Activated naive CD4-positive, alpha-beta T cell treated with anti-CD3 and anti-CD28 coated beads, Interleukin-2, amount 10 ng/mL, durations not matched to agents 7 days and 5 days (primary cell): ENCODE measurements around the gene STRN4.
A peak's percentile ranks its signal among the peaks of the same experiment; 100 is the strongest.

Experiments
- CTCF ChIA-PET: fragments of 350-600 bp; sonication (Branson Sonifier 250); formaldehyde crosslinking; loops from one replicate; lab custom pipeline; 2021; ENCODE audit warnings: antibody characterized with exemption; lab: Charles Lee
- DNase-seq: peaks from one replicate; pipeline ENCODE4 v3.0.0-alpha.2; 2020
- H3K27ac Mint-ChIP-seq: one replicate; pipeline ENCODE4 v1.8.0; 2021; ENCODE audit warnings: mild to moderate bottlenecking, moderate library complexity, mixed read lengths
- H3K27me3 Mint-ChIP-seq: one replicate; pipeline ENCODE4 v1.8.0; 2021; ENCODE audit warnings: mild to moderate bottlenecking, mixed read lengths
- H3K36me3 Mint-ChIP-seq: one replicate; pipeline ENCODE4 v1.8.0; 2021; ENCODE audit warnings: mixed read lengths
- H3K4me1 Mint-ChIP-seq: one replicate; pipeline ENCODE4 v1.8.0; 2021; ENCODE audit warnings: mixed read lengths
- H3K4me3 Mint-ChIP-seq: one replicate; pipeline ENCODE4 v1.8.0; 2021; ENCODE audit warnings: mild to moderate bottlenecking, moderate library complexity, mixed read lengths
- H3K9me3 Mint-ChIP-seq: one replicate; pipeline ENCODE4 v1.8.0; 2021; ENCODE audit warnings: mixed read lengths

STRN4 gene

DNA sequence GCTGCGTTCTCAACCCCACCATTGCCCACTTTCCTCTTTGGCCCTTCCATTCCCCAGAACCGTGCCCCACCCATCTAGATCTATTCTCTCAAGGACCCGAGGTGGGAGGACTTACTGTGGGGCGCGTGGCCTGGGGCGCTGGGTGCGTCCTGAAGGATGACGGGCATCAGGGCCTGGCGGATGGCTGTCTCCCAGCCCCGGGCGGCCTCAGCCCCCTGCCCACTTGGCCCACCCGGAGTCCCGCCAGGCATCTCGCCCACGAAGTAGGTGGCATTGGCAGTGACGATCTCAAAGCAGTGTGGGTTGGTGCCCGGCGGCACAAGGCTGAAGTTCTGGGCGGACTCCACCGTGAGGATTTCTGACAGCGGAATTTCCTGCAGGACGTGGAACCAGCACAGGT is 52.5 kb downstream of the STRN4 start:
- Mint-ChIP-seq H3K4me1 (no peaks in the 10 kb centered on the region), H3K36me3 (peaks cover 82% of the 10 kb centered on the region), H3K27ac (no peak overlapping the region), H3K4me3 (no peak overlapping the region), H3K27me3 (no peaks in the 10 kb centered on the region), H3K9me3 (no peaks in the 10 kb centered on the region)
- CTCF ChIA-PET, result no interaction called here
- DNase-seq, result no peak

DNA sequence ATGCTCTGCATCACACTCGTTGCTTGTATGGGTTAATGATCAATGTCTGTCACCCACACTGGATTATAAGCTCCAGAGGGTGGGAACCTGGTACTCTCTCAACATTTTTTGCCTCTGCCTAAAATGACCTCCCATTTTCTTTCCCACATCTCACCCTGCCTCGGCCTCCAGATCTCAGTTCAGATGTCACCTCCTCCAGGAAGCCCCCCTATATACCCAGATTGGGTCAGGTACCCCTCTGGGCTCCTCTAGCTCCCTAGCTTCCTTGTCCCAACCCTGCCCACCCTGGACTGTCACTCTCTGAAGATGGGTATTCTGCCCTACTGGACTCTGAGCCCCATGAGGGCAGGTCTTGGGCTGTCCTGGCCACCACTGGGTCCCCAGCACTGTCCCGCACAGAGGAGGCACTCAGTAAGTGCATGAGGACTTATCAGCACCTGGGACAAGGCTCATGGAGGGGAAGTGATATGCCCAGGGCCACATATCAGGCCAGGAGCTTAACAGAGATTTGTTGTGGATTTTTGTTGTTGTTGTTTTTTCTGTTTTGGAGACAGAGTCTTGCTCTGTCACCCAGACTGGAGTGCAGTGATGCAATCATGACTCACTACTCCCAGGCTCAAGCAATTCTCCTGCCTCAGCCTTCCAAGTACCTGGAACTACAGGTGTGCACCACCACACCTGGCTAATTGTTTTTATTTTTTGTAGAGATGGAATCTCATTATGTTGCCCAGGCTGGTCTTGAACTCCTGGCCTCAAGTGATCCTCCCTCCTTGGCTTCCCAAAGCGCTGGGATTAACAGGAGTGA is 53.1 kb downstream of the STRN4 start:
- Mint-ChIP-seq H3K27ac (no peak overlapping the region), H3K27me3 (no peaks in the 10 kb centered on the region), H3K4me3 (no peak overlapping the region), H3K36me3 (peaks cover 78% of the 10 kb centered on the region), H3K4me1 (no peaks in the 10 kb centered on the region), H3K9me3 (no peaks in the 10 kb centered on the region)
- no peak for DNase-seq
- CTCF ChIA-PET, result no interaction called here

- no peaks in the 10 kb centered on the region for H3K9me3 Mint-ChIP-seq
- peaks cover 77% of the 10 kb centered on the region for H3K36me3 Mint-ChIP-seq
- no peak overlapping the region for H3K27ac Mint-ChIP-seq
- H3K4me1 Mint-ChIP-seq, result no peaks in the 10 kb centered on the region
- CTCF ChIA-PET, result interaction anchor here (1.3 to 2.0 kb wide), 3 partner anchors 13 to 79 kb away, joined by 4 to 6 read pairs (median 4); no protein-coding TSS in a partner anchor
- H3K27me3 Mint-ChIP-seq, result no peaks in the 10 kb centered on the region
- no peak for DNase-seq
- H3K4me3 Mint-ChIP-seq, result no peak overlapping the region
These were observed 54.3 kb downstream of the STRN4 start for GRCh38 chr19:46691948-46692347.

DNA sequence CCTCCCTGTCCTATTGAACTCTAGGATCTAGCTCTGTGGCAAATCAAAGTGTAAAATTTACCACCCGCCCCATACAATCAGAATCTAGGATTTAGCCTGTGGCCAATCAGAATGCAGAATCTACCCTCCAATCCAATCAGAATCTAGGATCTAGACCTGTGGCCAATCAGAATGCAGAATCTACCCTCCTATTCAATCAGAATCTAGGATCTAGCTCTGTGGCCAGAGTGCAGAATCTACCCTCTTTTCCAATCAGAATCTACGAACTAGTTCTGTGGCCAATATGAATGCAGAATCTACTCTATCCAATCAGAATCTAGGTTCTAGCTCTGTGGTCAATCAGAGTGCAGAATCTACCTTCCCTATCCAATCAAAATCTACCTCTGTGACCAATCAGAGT is 55.1 kb downstream of the STRN4 start:
- no peak for DNase-seq
- Mint-ChIP-seq H3K9me3 (no peaks in the 10 kb centered on the region), H3K4me3 (no peak overlapping the region), H3K27ac (peak overlapping the region; percentile 7), H3K36me3 (peaks cover 74% of the 10 kb centered on the region), H3K27me3 (no peaks in the 10 kb centered on the region), H3K4me1 (no peaks in the 10 kb centered on the region)
- CTCF ChIA-PET, result interaction anchor here (1.0 to 2.0 kb wide), 6 partner anchors 14 to 78 kb away, joined by 3 to 6 read pairs (median 4); no protein-coding TSS in a partner anchor

DNA sequence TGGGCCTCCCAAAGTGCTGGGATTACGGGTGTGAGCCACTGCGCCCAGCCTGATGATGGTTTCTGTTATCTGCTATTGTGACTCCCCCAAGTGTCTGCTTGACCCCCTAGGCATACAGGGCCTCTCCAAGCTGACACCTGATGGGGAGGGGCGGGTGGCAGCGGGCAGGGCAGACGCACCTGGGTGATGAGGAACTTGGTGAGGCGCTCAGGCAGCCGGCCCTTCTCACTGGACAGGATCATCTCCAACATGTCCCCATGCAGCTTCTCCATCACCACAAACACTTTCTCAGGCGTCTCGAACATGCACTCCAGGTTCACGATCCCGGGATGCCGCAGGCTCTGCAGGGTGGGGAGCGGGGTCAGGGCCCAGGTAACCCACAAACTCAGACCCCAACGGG is 56.9 kb downstream of the STRN4 start:
- Mint-ChIP-seq H3K36me3 (peaks cover 76% of the 10 kb centered on the region), H3K4me1 (no peaks in the 10 kb centered on the region), H3K27me3 (no peaks in the 10 kb centered on the region), H3K27ac (no peak overlapping the region), H3K4me3 (no peak overlapping the region), H3K9me3 (no peaks in the 10 kb centered on the region)
- DNase-seq, result no peak
- CTCF ChIA-PET, result no interaction called here

- CTCF ChIA-PET, result interaction anchor here (1.0 to 1.2 kb wide), 2 partner anchors 25 to 42 kb away, joined by 3 to 4 read pairs; no protein-coding TSS in a partner anchor
These were observed 58.7 kb downstream of the STRN4 start for GRCh38 chr19:46687438-46688145.

GRCh38 chr19:46685189-46685588 is 61.1 kb downstream of the STRN4 start:
- no peak overlapping the region for H3K27ac Mint-ChIP-seq
- no peaks in the 10 kb centered on the region for H3K4me1 Mint-ChIP-seq
- no peaks in the 10 kb centered on the region for H3K27me3 Mint-ChIP-seq
- H3K9me3 Mint-ChIP-seq, result no peaks in the 10 kb centered on the region
- peaks cover 57% of the 10 kb centered on the region for H3K36me3 Mint-ChIP-seq
- H3K4me3 Mint-ChIP-seq, result no peak overlapping the region
- no peak for DNase-seq
- CTCF ChIA-PET, result no interaction called here

More at GRCh38 chr19:46687438-46688145, 58.7 kb downstream of the STRN4 start:
- Mint-ChIP-seq H3K27me3 (no peaks in the 10 kb centered on the region), H3K4me3 (no peak overlapping the region), H3K27ac (peak overlapping the region; percentile 42), H3K36me3 (peaks cover 68% of the 10 kb centered on the region), H3K9me3 (no peaks in the 10 kb centered on the region), H3K4me1 (no peaks in the 10 kb centered on the region)
- DNase-seq, result no peak

DNA sequence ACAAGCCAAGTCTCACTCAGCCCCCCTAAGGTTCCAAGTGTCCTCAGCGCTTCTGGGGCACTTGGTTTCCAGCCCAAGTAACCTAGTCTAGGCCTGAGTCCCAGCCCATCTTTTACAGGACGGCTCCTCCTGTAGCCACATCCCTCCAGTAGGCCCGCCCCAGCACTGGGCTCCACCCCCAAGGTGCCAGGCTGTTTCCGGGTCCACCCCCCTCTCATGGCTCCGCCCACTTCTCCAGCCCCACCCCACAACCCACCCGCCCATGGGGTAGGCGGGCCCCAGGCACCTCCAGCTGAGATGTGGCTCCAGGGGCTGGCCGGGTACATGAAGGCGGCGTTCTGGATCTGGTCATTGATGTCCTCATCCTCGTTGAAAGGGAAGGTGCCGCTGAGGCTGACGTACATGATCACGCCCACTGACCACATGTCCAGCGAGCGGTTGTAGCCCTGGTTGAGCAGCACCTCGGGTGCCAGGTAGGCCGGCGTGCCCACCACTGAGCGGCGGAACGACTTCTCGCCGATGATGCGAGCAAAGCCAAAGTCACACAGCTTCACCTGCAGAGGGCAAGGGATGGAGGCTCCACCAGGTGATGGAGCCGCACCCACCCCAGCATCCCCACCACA is 68.0 kb downstream of the STRN4 start:
- no peak overlapping the region for H3K27ac Mint-ChIP-seq
- CTCF ChIA-PET, result no interaction called here
- H3K4me1 Mint-ChIP-seq, result peaks cover 11% of the 10 kb centered on the region
- H3K9me3 Mint-ChIP-seq, result no peaks in the 10 kb centered on the region
- DNase-seq, result peak; percentile 74
- no peak overlapping the region for H3K4me3 Mint-ChIP-seq
- H3K27me3 Mint-ChIP-seq, result no peaks in the 10 kb centered on the region
- H3K36me3 Mint-ChIP-seq, result peaks cover 73% of the 10 kb centered on the region

- Mint-ChIP-seq H3K4me1 (peaks cover 9% of the 10 kb centered on the region), H3K27ac (no peak overlapping the region), H3K27me3 (no peaks in the 10 kb centered on the region), H3K36me3 (peaks cover 73% of the 10 kb centered on the region), H3K4me3 (no peak overlapping the region), H3K9me3 (peaks cover 6% of the 10 kb centered on the region)
- CTCF ChIA-PET, result interaction anchor here (1.6 kb wide), 1 partner anchor 29 kb away, joined by 3 read pairs; no protein-coding TSS in a partner anchor
- DNase-seq, result no peak
These were observed 71.7 kb downstream of the STRN4 start for GRCh38 chr19:46674416-46675178.

- DNase-seq, result no peak
- Mint-ChIP-seq H3K4me1 (no peaks in the 10 kb centered on the region), H3K9me3 (peaks cover 6% of the 10 kb centered on the region), H3K27ac (no peak overlapping the region), H3K27me3 (peaks cover 7% of the 10 kb centered on the region), H3K4me3 (no peak overlapping the region), H3K36me3 (peaks cover 43% of the 10 kb centered on the region)
- CTCF ChIA-PET, result no interaction called here
These were observed 75.4 kb downstream of the STRN4 start for GRCh38 chr19:46670813-46671212.
